ENCODE results near the gene SLC29A2.

SLC29A2 gene

GRCh38 chr11:66418168-66418985 lies 46.8 kb upstream of the SLC29A2 start (continued):
- TF ChIP-seq SP7 (tag by site-specific recombination; IDR thresholded peaks at IDR 0.05), result peak; percentile 81
- peak; percentile 25 for TF ChIP-seq ZNF366 (tag by site-specific recombination; conservative IDR thresholded peaks at IDR 0.05)
- TF ChIP-seq ZBTB21 (tag by site-specific recombination; IDR thresholded peaks at IDR 0.05), result peak; percentile 42; the same call in 1 of the 2 replicates
- peak; percentile 62; the same call in 1 of the 2 replicates for TF ChIP-seq ZNF398 (tag by site-specific recombination; IDR thresholded peaks at IDR 0.05)
- TF ChIP-seq GLIS1 (tag by site-specific recombination; IDR thresholded peaks at IDR 0.05), result peak; percentile 92
- no peak for TF ChIP-seq ZNF221 (tag by site-specific recombination; IDR thresholded peaks at IDR 0.05; ENCODE audit: borderline replicate concordance)
- TF ChIP-seq YY1 (tag by site-specific recombination; IDR thresholded peaks at IDR 0.05), result no peak
- peak; percentile 97 for TF ChIP-seq REST (tag by site-specific recombination; IDR thresholded peaks at IDR 0.05)
- 0 out of 2 replicates have a peak, but pooled peaks have one; percentile 17 for TF ChIP-seq ZNF335 (tag by site-specific recombination; conservative IDR thresholded peaks at IDR 0.05)
- no peak for TF ChIP-seq HOXC10 (CRISPR knock-in tag; IDR thresholded peaks at IDR 0.05)
- TF ChIP-seq ZNF423 (tag by site-specific recombination; IDR thresholded peaks at IDR 0.05), result no peak
- TF ChIP-seq ZNF132 (tag by site-specific recombination; IDR thresholded peaks at IDR 0.05; ENCODE audit: borderline replicate concordance), result no peak
- TF ChIP-seq EGR2 (tag by site-specific recombination; IDR thresholded peaks at IDR 0.05; ENCODE audit: low read depth), result peak; percentile 82
- TF ChIP-seq ZNF792 (tag by site-specific recombination; IDR thresholded peaks at IDR 0.05), result no peak
- no peak for TF ChIP-seq KLF16 (tag by site-specific recombination; IDR thresholded peaks at IDR 0.05)
- TF ChIP-seq ZFHX2 (tag by site-specific recombination; conservative IDR thresholded peaks at IDR 0.05), result peak; percentile 93
- peak; percentile 68 for TF ChIP-seq ZNF707 (tag by site-specific recombination; IDR thresholded peaks at IDR 0.05)
- peak; percentile 47; the same call in 1 of the 2 replicates for TF ChIP-seq ZNF629 (tag by site-specific recombination; IDR thresholded peaks at IDR 0.05)
- TF ChIP-seq ZNF580 (tag by site-specific recombination; IDR thresholded peaks at IDR 0.05), result no peak
- TF ChIP-seq TSHZ1 (tag by site-specific recombination; IDR thresholded peaks at IDR 0.05; ENCODE audit: borderline replicate concordance), result no peak

Measured in HEK293 (cell line).